ENCODE measurements around the gene MT4.

DNA sequence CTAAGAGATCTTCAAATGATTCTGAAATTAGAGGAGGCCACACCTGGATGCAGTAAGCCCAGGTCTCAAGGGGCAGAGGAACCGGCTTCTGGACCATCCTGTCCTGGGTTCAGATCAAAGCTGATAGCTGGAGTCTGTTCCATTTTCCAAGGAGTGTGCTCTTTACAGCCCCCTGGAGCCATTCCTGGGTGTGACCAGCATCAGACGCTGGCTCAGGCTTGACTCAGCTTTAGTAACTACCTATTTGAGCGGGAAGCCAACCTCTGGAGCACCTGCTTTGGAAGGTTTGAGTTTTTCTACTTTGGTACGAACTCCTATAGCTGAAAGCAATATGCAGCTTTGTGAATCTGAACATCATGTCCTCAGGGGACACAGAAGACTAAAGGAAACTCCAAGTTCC is 32.2 kb upstream of the MT4 start:
- TF ChIP-seq, protein P1, sequence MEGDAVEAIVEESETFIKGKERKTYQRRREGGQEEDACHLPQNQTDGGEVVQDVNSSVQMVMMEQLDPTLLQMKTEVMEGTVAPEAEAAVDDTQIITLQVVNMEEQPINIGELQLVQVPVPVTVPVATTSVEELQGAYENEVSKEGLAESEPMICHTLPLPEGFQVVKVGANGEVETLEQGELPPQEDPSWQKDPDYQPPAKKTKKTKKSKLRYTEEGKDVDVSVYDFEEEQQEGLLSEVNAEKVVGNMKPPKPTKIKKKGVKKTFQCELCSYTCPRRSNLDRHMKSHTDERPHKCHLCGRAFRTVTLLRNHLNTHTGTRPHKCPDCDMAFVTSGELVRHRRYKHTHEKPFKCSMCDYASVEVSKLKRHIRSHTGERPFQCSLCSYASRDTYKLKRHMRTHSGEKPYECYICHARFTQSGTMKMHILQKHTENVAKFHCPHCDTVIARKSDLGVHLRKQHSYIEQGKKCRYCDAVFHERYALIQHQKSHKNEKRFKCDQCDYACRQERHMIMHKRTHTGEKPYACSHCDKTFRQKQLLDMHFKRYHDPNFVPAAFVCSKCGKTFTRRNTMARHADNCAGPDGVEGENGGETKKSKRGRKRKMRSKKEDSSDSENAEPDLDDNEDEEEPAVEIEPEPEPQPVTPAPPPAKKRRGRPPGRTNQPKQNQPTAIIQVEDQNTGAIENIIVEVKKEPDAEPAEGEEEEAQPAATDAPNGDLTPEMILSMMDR (IDR thresholded peaks at IDR 0.05) = no peak
- no peak for TF ChIP-seq POLR2A (IDR thresholded peaks at IDR 0.05)
